Epidermal melanocyte (primary cell): ENCODE measurements around the gene CNOT3.
"Not testable (repeated sequence)": the region's sequence is repeated elsewhere in the genome, so short reads cannot be mapped to it uniquely, and the experiment has no call there.

Experiments
- DNase-seq: peaks from one replicate; pipeline ENCODE4 v3.0.0; 2011; ENCODE audit warnings: low spot score; ENCODE audit not compliant: insufficient read length

Gene CNOT3

DNA sequence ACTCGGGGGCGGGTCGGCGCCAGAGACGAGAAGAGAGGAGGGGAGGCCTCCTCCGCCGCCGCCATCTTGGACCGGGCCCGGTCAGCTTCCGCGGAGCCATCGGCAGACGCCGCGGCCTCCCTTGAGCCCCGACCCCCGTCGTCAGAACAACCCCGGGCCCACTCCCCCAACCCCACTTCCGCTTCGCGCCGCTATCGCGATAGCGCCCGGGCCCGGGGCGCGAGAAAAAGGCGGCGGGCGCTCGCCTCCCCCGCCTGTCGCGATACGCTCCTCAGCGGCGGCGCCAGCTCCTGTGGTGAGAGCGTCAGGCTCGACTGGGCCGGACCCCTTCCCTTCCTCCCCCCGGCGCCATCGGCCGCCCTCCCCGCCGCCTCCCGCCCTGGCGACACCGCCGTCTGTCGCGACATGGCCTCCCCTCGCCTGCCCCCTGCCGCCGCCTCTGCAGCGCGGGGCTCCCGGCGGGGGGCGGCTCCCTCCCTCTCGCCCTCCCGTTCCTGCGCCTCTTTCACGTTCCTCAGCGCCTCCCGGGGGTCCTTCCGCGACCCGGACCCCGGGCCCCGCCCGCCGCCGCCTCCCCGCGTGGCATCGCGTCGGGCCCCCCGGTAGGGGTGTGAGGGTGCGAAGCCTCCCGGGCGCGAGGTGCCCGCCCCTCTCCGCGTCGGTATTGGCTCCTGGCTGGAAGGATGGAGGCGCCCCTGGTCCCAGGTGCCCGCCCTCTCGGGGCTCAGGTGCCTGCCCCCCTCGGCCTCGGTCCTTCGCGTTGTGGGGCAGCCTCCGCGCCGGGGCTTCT lies at the start of gene CNOT3:
TSS of gene CNOT3 (plus strand) at position 64 of the 790 bp plus-strand sequence. CDS start 5,217 bp downstream, outside the sequence.
- DNase-seq = no peak

DNA sequence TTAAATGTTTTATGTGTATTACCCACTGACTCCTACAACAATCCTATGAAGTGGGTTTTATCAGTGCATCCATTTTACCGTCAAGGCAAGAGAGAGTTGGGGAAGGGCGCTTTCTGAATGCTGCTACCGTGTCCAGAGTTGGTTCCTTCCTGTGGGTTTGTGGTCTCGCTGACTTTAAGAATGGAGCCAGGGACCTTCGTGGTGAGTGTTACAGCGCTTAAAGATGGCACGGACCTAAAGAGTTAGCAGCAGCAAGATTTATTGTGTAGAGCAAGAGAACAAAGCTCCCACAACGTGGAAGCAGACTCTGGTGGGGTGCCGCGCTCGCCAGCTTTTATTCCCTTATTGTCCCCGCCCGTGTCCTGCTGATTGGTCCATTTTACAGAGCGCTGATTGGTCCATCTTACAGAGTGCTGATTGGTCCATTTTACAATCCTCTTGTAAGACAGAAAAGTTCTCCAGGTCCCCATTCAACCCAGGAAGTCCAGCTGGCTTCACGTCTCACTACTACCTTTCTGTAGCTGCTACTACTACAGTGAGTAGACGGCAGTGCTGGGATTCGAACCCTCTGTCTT lies 43.0 kb upstream of the CNOT3 start:
- no peak for DNase-seq

DNA sequence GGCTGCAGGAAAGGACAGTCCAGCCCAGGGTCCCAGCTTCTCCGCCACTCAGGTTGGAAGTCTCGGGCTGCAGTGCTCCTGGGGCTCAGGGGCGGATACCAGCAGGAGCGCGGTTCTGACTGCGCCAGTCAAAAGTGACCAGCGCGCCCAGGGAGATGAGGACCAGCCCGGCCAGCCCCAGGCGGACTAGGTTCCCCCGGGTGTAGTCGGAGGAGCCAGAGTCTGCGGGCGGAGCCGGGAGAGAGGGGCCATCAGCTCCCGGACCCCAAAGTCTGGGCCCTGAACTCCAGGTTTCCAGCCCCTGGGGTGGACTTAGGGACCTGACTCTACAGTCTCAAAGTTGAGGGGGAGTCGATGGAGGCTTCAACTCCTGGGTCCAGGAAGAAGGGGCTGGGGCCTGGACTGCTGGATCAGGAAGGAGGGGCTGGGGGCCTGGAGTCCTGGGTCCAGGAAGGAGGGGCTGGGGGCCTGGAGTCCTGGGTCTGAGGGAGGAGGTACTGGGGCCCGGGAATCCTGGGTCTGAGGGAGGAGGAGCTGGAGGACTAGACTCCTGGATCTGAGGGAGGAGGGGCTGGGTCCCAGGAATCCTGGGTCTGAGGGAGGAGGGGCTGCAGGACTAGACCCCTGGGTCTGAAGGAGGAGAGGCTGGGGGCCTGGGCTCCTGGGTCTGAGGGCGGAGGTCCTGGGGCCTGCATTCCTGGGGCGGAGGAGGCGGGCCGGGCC lies 42.3 kb upstream of the CNOT3 start:
- no peak for DNase-seq

DNA sequence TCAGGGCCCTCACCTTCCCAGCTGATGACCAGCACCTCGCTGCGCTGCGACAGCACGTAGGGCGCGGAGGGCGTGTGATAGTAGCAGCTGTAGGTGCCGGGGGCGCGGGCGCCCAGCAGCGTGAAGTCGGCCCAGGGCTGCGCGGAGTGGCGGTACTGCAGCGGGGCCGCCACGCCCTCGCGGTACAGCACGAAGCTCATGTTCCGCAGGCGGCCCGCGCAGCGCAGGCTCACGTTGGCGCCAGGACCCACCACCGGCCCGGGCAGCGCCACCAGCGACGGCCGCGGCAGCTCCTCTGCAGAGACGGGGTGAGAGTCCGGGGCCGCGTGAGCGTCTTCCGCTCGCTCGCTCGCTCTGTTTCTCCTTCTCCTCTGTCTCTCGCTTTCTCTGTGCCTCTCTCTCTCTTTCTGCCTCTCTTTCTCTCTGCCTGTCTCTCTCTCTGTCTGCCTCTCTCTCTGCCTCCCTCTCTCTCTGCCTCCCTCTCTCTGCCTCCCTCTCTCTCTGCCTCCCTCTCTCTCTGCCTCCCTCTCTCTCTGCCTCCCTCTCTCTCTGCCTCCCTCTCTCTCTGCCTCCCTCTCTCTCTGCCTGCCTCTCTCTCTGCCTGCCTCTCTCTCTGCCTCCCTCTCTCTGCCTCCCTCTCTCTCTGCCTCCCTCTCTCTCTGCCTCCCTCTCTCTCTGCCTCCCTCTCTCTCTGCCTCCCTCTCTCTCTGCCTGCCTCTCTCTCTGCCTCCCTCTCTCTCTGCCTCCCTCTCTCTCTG lies 41.5 kb upstream of the CNOT3 start:
- DNase-seq = not testable (repeated sequence)

DNA sequence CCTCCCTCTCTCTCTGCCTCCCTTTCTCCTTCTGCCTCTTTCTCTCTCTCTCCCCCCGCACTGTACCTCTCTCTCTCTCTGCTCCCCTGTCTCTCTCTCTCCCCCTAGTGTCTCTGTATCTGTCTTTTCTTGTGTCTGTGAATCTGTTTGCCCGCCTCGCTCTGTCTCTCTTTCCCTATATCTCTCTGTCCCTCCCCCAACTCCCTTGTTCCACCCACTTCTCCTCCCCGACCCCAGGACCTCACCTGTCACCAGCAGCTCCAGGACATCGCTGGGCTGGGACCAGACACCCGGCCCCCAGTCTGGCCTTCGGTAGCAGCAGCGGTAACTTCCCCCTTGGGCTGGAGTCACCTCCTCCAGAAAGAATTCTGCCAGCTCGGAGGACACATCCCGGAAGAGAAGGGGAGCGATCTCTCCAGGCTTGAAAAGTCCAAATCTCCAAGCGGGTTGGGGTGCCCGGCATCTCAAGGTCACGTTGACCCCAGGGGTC lies 40.9 kb upstream of the CNOT3 start:
- peak; percentile 37 for DNase-seq

DNA sequence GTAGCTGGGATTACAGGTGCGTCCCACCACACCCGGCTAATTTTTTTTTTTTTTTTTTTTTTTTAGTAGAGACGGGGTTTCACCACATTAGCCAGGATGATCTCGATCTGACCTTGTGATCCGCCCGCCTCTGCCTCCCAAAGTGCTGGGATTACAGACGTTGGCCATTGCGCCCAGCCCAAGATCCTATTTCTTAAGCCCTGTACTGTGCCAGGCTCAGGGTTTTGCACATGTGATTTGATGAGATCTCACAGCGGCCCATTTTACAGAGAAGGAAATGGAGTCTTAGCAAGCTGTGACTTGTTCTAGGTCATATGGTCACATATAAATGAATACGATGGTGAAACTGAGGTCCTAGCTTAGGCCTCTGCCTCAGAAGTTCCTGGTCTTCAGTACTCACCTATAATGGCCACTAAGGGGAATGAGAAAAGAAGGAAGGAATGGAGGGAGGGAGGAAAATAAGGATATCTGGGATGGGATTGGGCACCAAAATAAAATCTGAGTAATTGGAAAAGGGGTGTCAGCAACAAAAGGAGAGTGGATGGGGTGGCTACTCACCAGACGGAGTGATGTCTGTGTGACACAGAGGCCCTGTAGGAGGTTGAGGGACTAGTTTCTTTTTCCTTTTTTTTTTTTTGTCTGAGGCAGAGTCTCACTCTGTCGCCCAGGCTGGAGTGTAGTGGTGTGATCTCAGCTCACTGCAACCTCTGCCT lies 38.2 kb upstream of the CNOT3 start:
- no peak for DNase-seq

DNA sequence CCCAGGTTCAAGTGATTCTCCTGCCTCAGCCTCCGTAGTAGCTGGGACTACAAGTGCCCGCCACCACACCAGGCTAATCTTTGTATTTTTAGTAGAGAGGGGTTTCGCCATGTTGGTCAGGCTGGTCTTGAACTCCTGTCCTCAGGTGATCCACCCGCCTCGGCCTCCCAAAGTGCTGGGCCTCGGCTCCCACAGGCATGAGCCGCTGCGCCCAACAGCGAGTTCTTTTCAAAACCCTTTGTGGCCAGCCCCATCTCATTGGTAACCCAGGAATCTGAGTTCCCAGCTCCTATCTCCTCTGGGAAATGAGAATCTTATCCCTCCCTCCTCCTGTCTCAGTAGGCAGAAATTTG lies 37.7 kb upstream of the CNOT3 start:
- DNase-seq = not testable (repeated sequence)

DNA sequence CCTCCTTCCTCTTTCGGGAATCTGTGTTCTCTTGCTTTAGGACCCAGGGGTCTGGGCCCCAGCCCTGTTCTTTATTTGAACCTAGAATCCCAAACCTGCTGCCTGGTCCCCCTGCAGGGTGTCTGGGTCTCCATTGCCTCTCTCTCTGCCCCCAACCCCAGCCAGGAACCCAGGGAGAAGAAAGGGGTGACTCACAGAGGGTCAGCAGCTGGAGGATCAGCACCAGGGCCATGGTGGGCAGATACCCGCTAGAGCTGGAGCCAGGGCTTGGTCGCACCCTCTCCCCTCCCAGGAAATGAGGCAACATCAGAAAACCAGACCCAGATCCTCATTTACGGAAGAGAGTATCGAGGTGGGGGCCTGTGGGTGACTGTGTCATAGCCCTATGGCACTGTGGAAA lies 37.0 kb upstream of the CNOT3 start, which contains the start of gene OSCAR:
TSS of gene OSCAR (minus strand) at position 243 of the 400 bp plus-strand sequence. CDS start at position 232, 11 bp downstream.
- DNase-seq = no peak

DNA sequence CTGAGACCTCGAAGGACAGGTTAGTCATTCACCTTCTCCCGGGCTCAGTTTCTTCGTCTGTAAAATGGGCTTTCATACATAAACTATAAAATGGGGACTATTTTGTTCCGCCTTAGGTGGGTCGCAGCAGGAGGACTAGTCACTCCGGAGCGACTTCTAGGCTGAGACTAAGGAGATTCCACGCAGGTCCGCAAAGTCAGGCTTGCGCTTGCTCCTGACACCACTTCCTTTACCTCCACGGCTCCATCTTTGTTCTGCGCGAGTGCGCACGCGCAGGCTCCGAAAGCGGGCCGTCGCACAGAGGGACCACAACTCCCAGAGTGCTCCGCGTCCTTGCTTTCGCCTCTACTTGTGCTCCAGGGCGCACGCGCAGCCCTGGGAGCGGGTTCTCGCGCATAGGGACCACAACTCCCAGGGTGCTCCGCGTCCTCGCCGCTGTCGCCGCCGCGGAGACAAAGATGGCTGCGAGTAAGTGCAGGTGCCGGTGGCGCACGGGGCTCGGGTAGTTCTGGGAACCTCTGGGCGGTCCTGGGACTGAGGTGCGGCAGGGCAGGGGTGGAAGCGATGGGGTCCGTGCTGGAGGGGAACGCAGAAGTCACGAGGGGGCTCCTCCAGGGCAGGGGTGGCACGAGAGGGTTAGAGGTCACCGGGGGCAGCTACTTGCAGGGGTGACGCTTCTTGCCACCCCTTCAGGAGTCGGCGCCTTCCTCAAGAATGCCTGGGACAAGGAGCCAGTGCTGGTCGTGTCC lies 35.0 kb upstream of the CNOT3 start, which contains the start of gene NDUFA3:
TSS of gene NDUFA3 (plus strand) at position 435 of the 749 bp plus-strand sequence. CDS start at position 459, 24 bp downstream.
- DNase-seq = peak; percentile 100

DNA sequence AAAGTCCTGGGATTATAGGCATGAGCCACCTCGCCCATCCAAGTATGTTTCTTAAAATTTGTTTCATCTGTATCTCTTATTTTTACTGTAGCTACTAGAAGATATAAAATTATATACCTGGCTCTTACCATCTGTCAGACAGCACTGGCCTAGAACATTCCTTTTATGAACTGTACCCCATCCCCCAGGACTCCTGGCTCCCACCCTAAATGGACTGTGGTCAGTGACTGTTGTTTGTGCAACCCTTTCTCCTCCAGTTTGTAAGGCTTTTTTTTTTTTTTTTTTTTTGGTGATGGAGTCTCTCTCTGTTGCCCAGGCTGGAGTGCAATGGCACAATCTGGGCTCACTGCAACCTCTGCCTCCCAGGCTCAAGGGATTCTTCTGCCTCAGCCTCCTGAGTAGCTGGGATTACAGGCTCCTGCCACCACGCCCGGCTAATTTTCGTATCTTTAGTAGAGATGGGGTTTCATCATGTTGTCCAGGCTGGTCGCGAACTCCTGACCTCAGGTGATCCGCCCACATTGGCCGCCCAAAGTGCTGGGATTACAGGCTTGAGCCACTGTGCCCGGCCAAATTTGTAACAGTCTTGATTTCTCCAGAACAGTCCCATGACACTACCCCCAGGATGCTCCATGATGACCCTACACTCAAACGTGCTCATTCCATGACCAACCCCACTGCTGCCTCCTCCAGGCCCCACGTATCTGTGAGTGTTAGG lies 32.4 kb upstream of the CNOT3 start:
- DNase-seq = no peak

DNA sequence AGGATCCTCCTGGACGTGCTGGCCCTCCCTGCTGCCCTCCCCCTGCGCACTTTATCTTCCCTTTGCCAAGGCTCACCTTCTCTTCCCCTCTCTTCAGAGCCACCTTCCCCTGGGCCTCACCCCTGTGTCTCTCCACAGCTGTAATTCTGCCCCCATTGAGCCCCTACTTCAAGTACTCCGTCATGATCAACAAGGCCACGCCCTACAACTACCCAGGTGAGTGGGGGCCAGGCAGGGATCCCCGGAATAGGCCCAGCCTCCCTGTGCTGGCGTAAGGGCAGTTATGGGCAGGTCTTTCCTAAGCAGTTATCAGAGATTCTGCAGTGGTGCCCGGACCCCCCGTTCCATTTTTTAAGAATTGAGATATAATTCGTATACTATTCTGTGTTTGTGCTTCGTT lies 31.8 kb upstream of the CNOT3 start:
- DNase-seq = no peak

DNA sequence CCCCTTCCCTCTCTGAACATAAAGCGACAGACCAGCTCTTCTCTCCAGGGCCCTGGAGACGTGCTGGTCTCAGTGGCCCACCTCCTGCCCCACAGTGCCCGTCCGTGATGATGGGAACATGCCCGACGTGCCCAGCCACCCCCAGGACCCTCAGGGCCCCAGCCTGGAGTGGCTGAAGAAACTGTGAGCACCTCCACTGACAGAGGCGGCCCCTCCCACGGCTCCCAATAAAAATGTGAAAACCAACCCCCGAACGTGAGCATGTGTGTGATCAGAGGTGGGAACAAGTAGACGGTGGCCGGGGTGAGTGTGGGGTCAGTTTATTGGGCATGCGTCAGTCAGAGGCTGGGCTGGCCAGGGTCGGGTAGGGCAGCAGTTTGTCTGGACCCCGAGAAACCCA lies 30.8 kb upstream of the CNOT3 start:
- no peak for DNase-seq

DNA sequence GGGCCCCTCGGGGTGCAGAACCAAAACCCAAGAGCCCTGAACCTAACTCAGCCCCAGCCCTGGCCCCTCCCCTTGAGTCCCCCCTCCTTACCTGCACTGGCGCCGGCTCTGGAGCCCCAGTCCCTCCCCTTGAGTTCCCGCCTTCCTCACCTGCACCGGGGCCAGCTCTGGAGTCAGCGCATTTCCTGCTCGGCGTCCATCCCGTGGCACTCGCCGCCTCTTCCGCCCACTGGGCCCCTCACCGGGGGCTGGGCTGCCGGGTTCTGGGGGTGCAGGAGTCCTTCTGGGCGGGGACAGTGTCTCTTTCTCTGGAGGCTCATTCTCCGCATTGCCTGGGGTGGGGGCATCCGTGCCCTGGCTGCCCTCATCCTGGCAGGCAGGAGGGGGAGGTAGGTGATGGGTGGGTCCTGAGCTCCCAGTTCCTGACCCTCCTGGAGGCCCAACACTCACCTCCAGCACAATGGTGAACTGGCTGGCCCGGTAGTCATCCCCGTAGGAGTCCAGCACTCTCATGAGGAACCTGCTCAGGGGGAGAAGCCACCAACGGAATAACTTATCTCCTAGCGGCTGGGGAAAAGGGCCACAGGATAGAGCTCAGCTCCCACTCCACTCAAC lies 29.6 kb upstream of the CNOT3 start:
- DNase-seq = no peak

DNA sequence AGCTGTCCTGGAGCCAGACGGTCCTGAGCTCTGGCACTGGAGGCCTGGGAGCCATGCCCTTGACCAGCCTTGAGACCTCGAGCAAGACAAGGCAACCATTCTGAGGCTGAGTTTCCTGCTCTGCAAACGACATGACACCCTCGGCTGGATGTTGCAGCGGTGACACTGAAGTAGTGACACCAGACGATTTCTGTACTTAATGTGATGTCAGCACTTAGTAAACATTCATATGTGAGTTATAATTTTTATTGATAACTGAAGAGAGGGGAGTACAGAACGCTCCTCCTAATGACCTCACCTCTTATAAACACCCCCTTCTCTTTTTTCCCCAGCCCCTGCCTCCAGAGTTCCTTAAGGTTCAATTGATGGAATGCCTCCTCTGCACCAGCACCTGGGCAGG lies 29.1 kb upstream of the CNOT3 start:
- DNase-seq = no peak

DNA sequence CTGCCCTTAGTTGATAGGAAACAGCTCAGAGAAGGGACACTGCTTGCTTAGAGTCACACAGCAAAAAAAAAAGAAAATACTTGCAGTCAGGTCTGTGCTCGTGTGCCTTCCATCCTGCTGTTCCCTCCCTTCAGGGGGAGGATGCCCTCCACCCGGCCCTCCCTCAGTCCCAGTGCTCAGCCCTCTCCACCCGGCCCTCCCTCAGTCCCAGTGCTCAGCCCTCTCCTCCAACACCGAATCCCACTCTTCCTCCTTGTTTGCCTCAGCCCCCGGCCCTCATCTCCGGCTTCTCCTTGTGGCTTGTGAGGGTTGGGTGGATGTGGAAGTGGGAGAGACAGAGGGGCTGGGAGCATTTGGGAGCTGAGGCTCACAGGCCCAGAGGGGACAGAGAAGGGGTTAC lies 27.9 kb upstream of the CNOT3 start:
- DNase-seq = no peak

DNA sequence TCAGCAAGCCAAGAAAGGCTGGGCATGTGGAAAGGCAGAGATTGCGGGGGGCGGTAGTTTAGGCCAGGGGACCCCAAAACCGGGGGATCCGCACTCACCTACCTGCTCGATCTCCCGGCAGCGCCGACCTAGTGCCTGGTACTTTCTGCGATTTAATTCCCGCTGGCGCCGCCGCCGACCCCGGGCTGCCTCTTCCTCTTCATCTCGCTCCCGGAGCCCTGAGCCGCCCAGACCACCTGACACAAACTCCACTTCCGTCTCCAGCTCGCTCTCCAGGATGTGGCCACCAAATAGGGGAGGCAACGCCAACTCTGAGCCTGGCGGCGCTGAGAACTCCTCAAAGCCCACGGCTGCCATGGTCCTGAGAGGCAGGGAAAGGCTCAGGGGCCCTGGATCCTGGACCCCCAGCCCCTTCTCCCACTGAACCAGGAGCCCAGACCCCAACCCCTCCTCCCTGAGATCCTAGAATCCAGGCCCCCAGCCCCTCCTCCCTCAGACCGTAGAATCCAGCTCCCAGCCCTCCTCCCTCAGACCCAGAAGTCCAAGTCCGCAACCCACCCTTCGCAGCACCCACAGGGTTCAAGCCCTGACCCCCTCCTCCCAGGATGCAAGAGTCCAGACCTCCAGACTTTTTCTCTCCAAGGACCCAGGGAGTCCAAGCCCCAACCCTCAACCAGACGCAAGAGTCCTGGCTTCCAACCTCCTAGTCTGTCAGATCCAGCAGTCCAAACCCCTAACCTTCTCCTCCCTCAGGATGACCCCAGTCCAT lies 23.0 kb upstream of the CNOT3 start:
- DNase-seq = no peak

DNA sequence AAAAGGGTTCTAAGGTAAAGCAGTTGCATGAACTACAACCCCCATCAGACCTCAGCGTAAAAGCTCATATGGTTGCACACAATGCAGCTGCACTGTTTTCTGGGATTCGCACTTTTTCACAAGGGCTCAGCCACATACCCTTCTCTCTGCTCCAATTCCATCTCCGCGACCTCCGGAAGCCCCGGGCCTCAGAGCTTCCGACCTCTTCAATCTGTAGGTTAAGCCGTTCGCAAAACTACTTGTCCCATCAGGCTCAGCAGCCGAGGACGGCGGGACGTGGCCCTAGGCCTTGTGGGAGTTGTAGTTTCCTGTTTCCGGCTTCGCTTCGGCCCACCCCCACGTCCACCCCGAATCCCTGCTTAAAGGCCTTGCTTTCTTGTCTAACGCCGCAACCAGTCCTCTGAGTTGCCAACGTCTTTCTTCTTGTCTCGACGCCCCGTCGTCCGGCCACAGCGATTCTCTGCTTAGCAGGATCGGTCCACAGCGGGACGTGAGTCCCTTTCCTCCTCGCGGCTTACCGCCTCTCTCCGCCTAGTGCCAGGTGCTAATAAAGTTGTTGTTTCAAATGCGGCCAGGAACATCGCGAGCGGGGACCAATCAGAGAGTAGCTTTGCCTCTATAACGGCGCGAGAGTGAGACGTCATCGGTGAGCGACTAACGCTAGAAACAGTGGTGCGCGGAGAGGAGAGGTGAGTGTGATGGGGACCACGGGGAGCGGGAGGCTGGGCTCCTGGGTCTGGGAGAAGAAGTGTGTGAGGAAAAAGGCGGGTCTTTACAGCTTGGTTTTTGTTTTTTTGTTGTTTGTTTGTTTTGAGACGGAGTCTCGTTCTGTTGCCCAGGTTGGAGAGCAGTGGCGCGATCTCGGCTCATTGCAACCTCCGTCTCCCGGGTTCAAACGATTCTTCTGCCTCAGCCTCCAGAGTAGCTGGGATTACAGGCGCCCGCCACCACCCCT lies 22.2 kb upstream of the CNOT3 start, which contains the start of the genes PRPF31 and TFPT:
TSS of gene PRPF31 (plus strand) at position 646 of the 955 bp plus-strand sequence. CDS start 2,525 bp downstream, outside the sequence.
TSS of gene TFPT (minus strand) at position 549 of the 955 bp plus-strand sequence. CDS start at position 161, 388 bp downstream.
- peak; percentile 100 for DNase-seq
